Measurements from ENCODE around the gene NPIPA1.
"Not testable (repeated sequence)": the region's sequence is repeated elsewhere in the genome, so short reads cannot be mapped to it uniquely, and the experiment has no call there.

Gene NPIPA1

DNA sequence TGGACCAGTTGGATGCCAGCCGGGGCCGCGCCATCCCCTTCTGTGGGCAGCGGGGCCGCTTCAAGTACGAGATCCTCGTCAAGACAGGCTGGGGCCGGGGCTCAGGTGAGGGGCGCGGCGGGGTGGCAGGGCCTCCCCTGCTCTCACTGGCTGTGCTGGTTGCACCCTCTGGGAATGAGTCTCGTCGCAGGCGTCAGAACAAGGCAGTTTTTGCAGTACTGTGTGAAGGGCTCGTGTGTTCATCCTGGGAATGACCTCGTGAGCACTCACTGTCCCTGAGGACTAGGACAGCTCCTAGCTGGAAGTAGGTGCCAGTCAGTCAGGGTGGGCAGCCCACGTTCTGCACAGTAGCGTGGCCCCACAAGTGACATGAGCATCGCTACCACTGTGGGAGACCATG is 6.3 kb upstream of the NPIPA1 start:
- not testable (repeated sequence) for DNase-seq

DNA sequence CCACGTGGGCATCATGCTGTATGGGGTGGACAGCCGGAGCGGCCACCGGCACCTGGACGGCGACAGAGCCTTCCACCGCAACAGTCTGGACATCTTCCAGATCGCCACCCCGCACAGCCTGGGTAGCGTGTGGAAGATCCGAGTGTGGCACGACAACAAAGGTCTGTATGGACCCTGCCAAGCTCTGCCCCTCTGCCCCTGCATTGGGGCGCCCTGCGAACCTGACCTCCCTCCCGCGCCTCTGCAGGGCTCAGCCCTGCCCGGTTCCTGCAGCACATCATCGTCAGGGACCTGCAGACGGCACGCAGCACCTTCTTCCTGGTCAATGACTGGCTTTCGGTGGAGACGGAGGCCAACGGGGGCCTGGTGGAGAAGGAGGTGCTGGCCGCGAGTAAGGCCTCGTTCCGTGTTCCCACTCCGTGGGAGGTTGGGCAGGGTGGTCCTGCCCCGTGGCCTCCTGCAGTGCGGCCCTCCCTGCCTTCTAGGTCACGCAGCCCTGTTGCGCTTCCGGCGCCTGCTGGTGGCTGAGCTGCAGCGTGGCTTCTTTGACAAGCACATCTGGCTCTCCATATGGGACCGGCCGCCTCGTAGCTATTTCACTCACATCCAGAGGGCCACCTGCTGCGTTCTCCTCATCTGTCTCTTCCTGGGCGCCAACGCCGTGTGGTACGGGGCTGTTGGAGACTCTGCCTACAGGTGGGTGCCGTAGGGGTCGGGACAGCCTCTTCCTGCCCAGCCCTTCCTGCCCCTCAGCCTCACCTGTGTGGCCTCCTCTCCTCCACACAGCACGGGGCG is 4.5 kb upstream of the NPIPA1 start:
- DNase-seq, result not testable (repeated sequence)

DNA sequence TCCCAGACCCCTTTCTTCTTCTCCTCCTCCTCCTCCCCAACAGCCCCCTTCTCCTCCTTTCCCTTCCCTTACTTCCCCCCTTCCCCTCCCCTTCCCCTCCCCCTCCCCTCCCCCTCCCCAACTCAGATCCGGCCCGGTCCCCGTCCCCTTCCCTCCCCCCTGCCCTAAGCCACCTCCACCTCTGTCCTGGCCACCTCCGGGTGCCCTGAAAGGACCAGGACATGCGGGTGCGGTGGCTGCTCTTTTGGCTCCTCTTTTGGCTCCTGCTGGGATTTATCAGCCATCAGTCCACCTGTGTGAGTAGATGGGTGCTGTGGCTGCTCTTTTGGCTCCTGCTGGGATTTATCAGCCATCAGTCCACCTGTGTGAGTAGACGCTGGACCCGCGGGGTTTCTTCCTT is 751 bp downstream of the NPIPA1 start:
- DNase-seq, result not testable (repeated sequence)

DNA sequence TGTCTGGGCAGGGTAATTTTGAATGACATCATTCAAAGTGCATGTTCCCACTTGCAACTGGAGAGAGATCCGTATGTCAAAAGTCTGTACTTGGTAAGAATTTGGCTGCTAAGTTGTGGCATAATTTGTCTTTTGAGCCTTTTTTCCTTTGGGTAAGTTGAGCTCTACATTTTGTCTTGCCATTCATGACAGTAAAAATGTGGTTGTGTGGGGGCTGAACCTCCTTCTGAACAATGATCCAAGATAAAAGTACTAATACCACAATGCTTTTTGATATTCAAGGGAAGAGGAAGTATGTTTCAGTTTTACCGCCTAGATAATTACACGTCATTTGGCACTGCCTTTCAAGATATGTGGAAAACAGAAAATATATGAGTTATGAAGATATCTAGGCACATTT is 5.4 kb downstream of the NPIPA1 start:
- not testable (repeated sequence) for DNase-seq

DNA sequence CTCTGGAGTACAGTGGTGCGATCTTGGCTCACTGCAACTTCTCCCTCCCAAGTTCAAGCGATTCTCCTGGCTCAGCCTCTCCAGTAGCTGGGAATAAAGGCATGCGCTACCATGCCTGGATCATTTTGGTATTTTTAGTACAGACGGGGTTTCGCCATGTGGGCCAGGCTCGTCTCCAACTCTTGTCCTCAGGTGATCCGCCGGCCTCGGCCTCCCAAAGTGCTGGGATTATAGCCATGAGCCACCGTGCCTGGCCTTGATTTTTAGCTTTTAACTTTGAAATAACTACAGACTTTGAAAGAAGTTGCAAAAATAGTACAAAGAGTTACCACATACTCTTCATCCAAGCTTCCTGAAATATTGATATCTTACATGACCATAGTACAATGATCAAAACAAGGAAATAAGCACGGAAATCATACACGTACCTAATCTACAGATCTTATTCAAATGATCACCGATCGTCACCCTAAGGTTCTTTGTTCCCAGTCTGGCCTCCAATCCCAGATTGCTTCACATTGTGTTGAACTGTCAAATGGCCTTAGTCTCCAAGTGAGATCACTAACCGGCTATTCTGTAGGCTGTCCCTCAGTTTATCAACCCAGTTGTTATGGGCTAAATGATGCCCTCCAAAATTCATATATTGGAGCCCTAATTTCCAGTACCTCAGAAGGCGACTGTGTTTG is 18.4 kb downstream of the NPIPA1 start:
- no peak for DNase-seq

DNA sequence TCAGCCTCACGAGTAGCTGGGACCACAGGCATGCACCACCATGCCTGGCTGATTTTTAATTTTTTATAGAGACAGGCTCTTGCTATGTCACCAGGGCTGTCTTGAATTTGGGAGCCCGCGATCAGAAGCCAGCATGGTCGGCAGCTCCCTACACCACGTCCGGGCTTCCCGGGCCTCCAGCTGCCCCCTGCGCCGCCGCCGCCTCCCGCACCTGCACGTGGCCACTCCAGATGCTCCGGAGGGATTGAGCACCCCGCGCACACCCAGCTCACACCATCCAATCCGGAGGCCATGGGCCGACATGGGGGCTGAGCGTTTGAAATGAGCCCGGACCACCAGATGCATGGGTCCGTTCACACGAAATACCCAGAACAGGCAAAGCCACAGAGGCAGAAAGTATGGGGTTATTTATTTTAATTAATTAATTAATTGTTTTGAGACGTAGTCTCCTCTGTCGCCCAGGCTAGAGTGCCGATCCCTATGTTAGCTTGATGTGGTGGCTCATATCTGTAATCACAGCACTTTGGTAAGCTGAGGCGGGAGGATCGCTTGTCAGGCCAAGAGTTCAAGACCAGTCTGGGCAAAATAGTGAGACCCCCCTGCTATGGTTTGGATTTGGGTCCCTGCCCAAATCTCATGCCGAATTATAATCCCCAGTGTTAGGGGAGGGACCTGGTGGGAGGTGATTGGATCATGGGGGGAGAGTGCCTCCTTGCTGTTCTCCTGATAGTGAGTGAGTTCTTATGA is 20.5 kb downstream of the NPIPA1 start:
- no peak for DNase-seq

DNA sequence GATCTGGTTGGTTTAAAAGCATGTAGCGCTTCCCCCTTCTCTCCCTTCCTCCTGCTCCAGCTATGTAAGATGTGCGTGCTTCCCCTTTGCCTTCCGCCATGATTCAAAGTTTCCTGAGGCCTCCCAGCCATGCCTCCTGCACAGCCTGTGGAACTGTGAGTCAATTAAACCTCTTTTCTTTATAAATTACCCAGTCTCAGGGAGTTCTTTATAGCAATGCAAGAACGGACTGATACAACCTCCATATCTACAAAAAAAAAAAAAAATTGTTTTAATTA is 21.0 kb downstream of the NPIPA1 start:
- DNase-seq, result no peak

DNA sequence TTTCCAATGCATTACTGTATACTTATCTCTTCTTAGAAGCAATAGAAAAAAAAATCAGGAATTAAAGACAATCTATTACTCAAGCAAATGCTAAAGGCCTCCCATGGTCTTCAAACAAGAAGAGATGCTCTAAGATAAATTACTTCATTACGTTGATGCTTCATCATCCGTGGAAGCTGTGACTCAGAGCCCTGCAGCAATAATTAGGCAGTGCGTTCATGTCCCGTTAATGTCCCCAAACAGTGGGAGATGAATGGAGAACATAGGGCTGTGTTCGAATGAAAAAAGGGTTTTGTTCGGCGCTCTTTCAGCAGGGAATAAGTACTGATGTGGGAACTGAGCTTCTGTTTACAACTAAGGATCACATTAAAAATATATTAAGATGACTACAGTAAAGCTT is 21.7 kb downstream of the NPIPA1 start:
- DNase-seq, result no peak

DNA sequence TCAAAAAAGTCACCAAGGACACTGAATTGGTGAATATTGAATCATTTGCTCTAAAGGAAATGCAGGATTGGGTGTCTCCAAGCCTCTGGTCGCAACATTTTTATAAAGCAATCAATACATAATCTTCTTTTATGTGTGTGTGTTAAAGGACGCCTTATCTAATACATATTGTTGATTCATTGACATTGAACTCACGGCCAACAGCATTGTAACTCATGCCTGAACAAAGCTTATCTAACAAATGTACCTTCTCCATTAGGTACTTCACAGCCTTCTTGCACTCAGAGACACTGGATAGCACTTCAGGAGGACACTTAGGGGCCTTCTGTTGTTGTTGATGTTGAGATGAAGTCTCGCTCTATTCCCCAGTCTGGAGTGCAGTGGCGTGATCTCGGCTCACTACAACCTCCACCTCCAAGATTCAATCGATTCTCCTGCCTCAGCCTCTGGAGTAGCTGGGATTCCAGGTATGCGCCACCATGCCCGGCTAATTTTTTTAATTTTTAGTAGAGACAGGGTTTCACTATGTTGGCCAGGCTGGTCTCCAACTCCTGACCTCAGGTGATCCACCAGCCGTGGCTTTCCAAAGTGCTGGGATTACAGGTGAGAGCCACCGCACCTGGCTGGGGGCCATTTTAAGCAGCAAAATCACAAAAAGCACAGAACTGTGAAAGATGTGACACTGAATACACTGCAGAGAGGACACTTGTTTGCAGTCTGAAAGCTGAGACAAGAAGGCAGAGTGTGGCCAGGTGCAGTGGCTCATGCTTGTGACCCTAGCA is 24.4 kb downstream of the NPIPA1 start:
- DNase-seq, result no peak

DNA sequence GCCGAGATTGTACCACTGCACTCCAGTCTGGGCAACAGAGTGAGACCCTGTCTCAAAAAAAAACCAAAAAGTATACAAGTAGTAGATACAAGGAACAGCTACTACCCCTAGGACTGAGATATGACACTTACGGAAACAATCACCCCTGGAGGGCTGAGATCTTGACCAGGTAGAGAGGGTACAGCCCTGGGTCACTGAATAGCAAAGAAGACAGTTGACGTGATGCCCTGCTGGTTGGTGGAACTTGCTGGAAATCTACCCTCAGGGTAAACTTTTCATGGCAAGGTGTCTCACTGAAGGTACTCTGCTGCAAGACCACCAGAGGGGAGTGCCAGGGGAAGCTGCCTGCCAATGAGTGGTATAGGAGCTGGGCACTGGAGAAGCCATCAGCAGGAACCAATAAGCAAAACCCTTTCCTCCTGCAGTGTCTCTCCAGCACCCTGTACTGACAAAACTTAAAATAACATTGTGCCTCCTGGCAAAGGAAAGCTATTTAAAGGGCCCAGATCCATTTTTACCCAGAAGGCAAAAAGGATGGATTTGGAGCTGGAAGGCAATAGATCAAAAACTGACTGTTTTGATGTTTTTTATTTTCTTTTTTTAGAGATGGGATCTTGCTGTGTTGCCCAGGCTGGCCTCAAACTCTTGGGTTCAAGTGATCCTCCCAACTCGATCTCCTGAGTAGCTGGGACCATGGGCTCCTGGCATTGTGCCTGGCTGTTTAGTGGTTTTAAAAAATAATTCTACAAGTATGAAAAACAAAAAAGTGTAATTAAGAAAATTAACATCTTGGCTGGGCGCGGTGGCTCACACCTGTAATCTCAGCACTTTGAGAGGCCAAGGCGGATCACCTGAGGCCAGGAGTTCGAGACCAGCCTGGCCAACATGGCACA is 26.3 kb downstream of the NPIPA1 start:
- no peak for DNase-seq

DNA sequence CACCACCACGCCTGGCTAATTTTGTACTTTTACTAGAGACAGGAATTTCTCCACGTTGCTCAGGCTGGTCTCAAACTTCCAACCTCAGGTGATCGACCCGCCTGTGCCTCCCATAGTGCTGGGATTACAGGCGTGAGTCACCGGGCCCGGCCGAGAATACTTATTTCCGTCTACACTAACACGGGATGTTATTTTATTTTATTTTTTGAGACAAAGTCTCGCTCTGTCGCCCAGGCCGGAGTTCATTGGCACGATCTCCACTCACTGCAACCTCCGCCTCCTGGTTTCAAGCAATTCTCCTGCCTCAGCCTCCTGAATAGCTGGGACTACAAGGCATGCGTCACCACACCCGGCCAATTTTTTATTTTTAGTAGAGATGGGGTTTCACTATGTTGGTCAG is 28.1 kb downstream of the NPIPA1 start:
- no peak for DNase-seq

DNA sequence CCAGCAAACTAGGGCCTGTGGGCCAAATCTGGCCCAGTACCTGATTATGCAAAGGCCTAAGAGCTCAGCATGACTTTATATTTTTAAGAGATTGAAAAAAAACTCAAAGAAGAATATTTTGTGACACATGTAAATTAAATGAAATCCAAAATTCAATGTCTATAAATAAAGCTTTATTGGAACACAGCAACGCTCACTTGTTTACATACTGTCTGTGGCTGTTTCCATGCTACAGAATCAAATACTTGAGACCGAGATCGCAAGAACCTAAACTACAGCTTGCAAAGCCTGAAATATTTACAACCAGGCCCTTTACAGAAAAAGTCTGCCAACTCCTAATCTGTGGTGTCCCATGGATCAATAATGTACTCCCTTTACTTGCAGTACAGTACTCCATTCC is 32.6 kb downstream of the NPIPA1 start:
- DNase-seq, result not testable (repeated sequence)

DNA sequence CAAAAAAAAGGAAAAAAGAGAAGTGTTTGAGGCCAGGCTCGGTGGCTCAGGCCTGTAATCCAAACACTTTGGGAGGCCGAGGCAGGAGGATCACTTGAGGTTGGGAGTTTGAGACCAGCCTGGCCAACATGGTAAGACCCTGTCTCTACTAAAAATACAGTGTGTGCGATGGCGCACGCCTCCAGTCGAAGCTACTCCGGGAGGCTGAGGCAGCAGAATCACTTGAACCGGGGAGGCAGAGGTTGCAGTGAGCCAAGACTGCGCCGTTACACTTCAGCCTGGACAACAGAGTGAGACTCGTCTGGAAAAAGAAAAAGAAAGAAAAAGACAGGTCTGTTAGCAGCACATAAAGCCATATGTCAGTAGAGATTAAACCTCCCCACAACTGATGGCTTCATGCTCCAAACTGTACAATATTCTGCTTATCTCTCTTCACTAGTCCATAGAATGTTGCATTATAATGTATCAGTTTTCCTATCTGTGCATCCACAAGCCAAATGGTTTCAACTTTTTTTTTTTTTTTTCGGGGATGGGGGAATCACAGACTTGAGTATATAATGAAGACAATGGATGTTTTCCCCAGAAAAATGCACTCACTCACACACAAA is 34.5 kb downstream of the NPIPA1 start:
- DNase-seq, result not testable (repeated sequence)

DNA sequence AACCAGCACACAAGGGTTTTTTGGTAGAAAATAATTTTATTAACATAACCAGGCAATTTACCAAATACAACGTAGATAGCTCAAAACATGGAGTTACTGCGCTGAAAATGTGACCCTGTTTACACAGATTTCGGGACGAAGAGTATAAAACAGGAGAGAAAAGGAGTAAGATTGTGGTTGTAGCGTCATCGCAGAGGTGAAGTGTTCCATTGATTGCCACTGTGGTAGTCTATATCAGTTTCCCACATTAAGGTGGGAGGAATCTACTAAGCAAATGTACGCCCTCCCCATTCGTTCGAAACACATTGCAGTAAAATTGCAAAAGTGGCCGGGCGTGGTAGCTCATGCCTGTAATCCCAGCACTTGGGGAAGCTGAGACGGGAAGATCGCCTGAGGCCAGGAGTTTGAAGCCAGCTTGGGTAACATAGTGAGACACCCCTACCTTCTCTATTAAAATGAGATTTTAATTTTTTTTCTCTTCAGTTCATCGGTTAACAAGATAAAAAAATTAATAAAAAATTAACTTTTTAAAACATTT is 36.6 kb downstream of the NPIPA1 start:
- not testable (repeated sequence) for DNase-seq

DNA sequence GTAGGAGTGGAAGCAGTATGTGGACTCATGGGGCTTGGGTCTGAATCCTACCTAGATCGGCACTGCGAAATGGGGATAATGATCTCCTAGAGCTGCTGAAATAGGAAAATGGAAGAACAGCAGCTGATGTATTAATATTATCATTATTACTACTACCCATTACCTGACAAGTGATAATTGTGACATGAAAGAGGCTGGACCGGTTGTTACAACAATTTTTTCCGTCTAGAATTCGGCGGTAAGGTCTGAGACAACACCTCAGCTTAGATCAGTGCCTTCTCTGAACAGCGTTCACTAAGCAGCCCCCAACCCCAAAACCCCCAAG is 37.0 kb downstream of the NPIPA1 start:
- DNase-seq, result not testable (repeated sequence)

DNA sequence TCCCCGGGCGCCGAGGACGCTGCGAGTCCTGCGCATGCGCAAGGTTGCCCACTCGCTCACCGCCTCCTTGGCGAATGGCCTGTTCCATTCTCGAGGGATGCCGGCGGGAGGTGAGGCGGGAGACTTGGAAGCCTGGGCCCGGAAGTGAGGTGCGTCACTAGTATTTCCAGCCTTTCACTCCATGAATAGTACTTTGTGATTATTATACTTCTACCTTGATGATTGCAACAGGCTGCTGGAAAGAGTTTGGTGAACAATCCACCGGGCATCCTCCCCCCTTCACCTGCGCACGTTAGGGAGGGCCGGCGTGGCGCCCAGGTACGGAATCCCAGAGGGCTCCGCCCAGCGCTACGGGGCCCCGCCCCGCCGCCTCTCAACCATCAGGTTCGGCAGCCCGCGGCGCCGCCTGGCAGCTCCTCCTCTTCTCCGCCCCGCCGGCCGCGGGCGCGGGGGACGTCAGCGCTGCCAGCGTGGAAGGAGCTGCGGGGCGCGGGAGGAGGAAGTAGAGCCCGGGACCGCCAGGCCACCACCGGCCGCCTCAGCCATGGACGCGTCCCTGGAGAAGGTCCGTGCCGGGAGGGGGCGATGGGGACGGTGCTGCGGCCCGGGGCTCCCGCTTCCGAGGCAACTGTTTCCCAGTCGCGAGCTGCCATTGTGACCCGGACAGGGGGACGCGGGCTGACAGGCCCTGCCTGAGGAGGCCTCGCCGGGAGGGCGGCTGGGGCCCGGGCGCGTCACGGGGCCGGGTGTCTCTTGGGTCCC is 37.6 kb downstream of the NPIPA1 start, which contains the start of gene PDXDC1:
TSS of gene PDXDC1 (plus strand) at position 371 of the 762 bp plus-strand sequence. CDS start at position 545, 174 bp downstream.
- peak; percentile 86 for DNase-seq

DNA sequence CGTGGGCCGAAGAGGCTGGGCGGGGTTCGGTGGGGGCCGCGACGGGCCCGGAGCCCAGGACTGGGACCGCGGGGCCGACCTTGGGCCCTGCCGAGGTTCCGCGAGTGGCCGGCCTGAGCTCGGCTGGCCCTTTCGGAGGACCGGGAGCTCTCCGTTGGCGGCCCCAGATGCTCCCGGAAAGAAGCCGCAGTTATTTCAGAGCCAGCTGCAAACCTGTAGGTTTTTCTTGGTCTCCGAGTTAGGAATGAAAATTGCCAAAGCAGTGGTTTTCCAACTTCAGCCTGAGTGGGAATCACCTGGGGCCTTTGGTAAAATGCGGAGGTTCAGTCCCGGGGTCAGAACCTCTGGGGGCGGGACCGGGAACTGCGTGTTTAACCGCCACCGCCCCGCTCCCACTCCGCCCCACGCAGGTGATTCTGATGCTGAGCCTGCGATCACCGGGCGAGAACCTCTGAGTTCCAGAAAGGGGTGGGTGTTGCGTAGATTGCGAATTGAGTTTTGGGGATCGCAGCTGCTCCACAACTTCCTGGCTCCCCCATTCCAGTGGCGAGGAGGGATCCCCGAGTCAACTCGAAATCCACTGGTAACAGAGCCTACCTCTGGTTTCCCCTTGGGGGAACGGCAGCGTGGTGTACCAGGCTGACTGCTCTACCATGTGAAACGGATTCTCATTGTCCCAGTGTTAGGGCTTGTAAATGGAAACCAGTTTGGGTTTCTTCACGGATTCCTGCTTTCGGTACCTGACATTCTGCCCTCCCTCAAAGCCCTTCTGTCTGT is 38.4 kb downstream of the NPIPA1 start:
- DNase-seq, result not testable (repeated sequence)

DNA sequence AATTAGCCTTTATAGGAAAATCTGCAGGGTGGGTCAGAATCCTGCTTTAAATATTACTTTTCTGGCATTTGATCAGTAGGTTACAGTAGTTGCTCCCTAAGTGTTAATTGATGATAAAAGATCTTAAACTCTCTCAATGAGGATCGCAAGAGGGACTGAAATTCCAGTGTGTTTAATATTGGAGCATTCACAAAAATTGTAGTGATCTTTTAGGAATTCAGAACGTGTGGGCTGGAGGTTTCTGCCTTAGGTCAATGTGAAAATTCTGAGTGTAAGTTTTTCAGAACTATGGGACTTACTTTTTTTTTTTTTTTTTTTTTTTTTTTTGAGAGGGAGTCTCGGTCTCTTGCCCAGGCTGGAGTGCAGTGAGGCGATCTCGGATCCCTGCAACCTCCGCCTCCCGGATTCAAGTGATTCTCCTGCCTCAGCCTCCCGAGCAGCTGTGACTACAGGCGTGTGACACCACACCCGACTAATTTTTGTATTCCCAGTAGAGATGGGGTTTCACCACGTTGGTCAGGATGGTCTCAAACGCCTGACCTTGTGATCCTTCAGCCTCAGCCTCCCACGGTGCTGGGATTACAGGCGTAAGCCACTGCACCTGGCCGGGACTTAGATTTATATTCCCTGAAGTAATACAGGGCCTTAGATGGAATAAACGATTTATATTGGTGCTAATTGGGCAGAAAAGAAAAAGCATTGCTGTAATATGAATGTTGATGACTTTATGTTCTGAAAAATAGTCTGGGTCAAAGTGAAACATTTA is 39.9 kb downstream of the NPIPA1 start:
- DNase-seq, result not testable (repeated sequence)

DNA sequence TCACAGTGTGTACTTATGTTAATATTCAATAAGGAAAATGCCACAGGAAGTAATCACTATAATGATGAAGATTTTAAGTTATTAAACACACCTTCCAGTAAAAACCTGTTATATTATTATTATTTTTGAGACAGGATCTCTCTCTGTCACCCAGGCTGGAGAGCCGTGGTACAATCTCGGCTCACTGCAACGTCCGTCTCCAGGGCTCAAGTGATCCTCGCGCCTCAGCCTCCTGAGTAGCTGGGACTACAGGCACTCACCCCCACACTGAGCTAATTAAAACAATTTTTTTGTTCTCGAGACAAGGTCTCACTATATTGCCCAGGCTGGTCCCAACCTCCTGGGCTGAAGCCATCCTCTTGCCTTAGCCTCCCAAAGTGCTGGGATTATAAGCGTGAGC is 41.0 kb downstream of the NPIPA1 start:
- DNase-seq, result not testable (repeated sequence)

All from NCI-H2107 (cell line).